SW 1271 (cell line): ENCODE measurements around the gene SH2D1B.
"Not testable (repeated sequence)": the region's sequence is repeated elsewhere in the genome, so short reads cannot be mapped to it uniquely, and the experiment has no call there.

ENCODE experiments used
- DNase-seq, 2 experiments: peaks; one replicate each; lab custom pipeline; 2025; lab: John Stamatoyannopoulos, UW

The SH2D1B gene

GRCh38 chr1:162412002-162412401 is at the start of gene SH2D1B:
Gene SH2D1B, minus strand, starts transcription at chr1:162412136. Its CDS starts 120 bp downstream, at chr1:162412016.
- DNase-seq = no peak

GRCh38 chr1:162458236-162458635 is 46.3 kb upstream of the SH2D1B start:
- no peak for DNase-seq

GRCh38 chr1:162456323-162456722 is 44.4 kb upstream of the SH2D1B start:
- peak in 1 of 2 experiments; percentile 3 for DNase-seq

GRCh38 chr1:162454361-162454760 is 42.4 kb upstream of the SH2D1B start:
- not testable (repeated sequence) for DNase-seq

- no peak for DNase-seq
These were observed 35.0 kb upstream of the SH2D1B start for GRCh38 chr1:162446946-162447345.

GRCh38 chr1:162444903-162445302 is 33.0 kb upstream of the SH2D1B start:
- no peak for DNase-seq

- not testable (repeated sequence) for DNase-seq
These were observed 21.2 kb upstream of the SH2D1B start for GRCh38 chr1:162432977-162433713.

GRCh38 chr1:162430583-162430982 is 18.6 kb upstream of the SH2D1B start:
- DNase-seq = no peak

- no peak for DNase-seq
These were observed 10.9 kb upstream of the SH2D1B start for GRCh38 chr1:162422662-162423375.

GRCh38 chr1:162421258-162422164 is 9.6 kb upstream of the SH2D1B start:
- DNase-seq = no peak

- DNase-seq = no peak
These were observed 8.2 kb upstream of the SH2D1B start for GRCh38 chr1:162420120-162420519.

GRCh38 chr1:162419450-162419931 is 7.6 kb upstream of the SH2D1B start:
- DNase-seq = not testable (repeated sequence)

GRCh38 chr1:162418584-162418983 is 6.6 kb upstream of the SH2D1B start:
- not testable (repeated sequence) for DNase-seq

- DNase-seq = no peak
These were observed 5.7 kb upstream of the SH2D1B start for GRCh38 chr1:162417650-162418049.

GRCh38 chr1:162416909-162417308 is 5.0 kb upstream of the SH2D1B start:
- no peak for DNase-seq

- no peak for DNase-seq
These were observed 4.3 kb upstream of the SH2D1B start for GRCh38 chr1:162416215-162416614.

GRCh38 chr1:162407539-162407938 is 4.4 kb downstream of the SH2D1B start:
- no peak for DNase-seq

GRCh38 chr1:162406811-162407210 is 5.1 kb downstream of the SH2D1B start:
- no peak for DNase-seq

GRCh38 chr1:162405800-162406199 is 6.1 kb downstream of the SH2D1B start:
- DNase-seq = no peak

- no peak for DNase-seq
These were observed 7.3 kb downstream of the SH2D1B start for GRCh38 chr1:162404550-162405160.

- no peak for DNase-seq
These were observed 11.1 kb downstream of the SH2D1B start for GRCh38 chr1:162400790-162401355.
